Suppressor macrophage treated with lipopolysaccharide for 4 hours (primary cell): Measurements from ENCODE around the gene ETNPPL.

Experiments
- DNase-seq: peaks from one replicate; pipeline ENCODE4 v3.0.0-alpha.2; 2020

ETNPPL gene

DNA sequence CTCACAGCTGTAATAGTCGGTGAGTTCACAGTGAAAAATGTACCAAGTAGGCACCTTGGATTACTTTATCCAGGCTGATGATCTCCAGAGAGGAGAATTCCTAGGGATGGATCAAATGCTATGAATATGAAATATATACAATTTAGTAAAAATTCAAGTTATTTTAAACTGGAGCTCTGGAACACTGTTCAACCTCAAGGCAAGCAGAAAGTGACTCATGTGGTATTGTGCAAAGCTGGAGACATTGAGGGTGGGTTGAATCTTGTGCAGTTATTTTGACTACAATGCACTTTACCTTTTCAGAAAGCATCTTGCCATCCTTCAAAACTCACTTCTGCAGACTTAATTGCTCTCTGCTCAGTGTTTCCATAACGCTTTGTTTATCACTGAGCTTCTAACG lies 69.0 kb downstream of the ETNPPL start:
- DNase-seq = no peak

DNA sequence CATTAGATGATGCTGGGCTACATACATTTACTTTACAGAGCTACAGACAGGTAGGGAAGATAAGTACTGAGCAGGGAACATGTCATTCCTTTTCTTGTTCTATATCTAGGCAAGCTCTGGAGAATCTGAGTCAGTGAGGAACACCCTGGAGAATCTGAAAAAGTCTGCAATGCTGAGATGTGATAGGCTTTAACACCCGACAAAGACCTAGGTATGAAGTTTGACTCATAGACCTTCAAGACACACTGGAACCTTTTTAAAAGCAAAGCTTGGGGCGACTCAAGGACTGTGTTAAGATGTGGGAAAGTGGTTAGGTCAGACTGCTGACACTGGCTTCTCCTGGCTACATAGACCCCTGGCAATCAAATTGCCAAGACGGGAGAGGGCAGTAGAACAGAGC lies 69.6 kb downstream of the ETNPPL start:
- DNase-seq = no peak
